Right cardiac atrium (tissue), 5 donors: ENCODE data around the gene SDC3. TPM values are rescaled to one million over a fixed set of nuclear protein-coding genes. Genes with fewer than 3 reads are reported as not detected.

ENCODE experiments used
- ATAC-seq, 2 donors: fragments of 200-7000 bp; cut with Tn5 transposase; one replicate each; pipeline versions ENCODE4 v1.8.0 to v1.9.1; 2020; ENCODE audit warnings: moderate library complexity in 2 of 2, mild to moderate bottlenecking in 1 of 2
- DNase-seq, 3 donors: peaks; one replicate each; pipeline ENCODE4 v3.0.0-alpha.2; 2020
- H3K27ac ChIP-seq: one replicate; pipeline ENCODE4 v1.5.1; 2013; ENCODE audit warnings: mild to moderate bottlenecking, low read length, control low read depth, moderate library complexity
- H3K27me3 ChIP-seq: one replicate; pipeline ENCODE4 v1.6.1; 2013; ENCODE audit not compliant: control insufficient read depth, insufficient read depth
- H3K4me1 ChIP-seq: one replicate; pipeline ENCODE4 v1.6.1; 2013; ENCODE audit warnings: low read length; ENCODE audit not compliant: control insufficient read depth, insufficient read depth
- H3K4me3 ChIP-seq: one replicate; pipeline ENCODE4 v1.5.1; 2013; ENCODE audit warnings: low read length, control low read depth
- H3K9me3 ChIP-seq: one replicate; pipeline ENCODE4 v1.6.1; 2013; ENCODE audit warnings: low read length; ENCODE audit not compliant: control insufficient read depth
- WGBS: extraction: QIAGEN DNeasy Blood & Tissue Kit; methylation state at CpG from one replicate; pipeline ENCODE4 v1.1.7; 2013; 5-methylcytosine and 5-hydroxymethylcytosine counted together
- intact Hi-C, 4 donors: fragments of 100-400 bp; cut with DNase I; formaldehyde crosslinking; loops; one replicate each; pipeline versions ENCODE4 v1.11.0 to v1.14.0; 2022 to 2023
- polyA plus RNA-seq: library from polyadenylated mRNA; stranded (reverse); fragments of 200-250 nt; gene quantifications from one replicate; pipeline ENCODE4 v1.2.3, GENCODE V29; 2013
- total RNA-seq, 4 donors: library from RNA; stranded (reverse); fragmentation: NEBNext Ultra II Directional; extraction: Animal tissue kit (Norgen Biotek cat#: 25700); gene quantifications; one replicate each; pipeline ENCODE4 v1.2.1, GENCODE V29; 2021
- donor health status: healthy with polysubstance abuse.
- donor health status: DM: no; HTN: yes; CAD: no.
- donor health status: DM: no; HTN: no; CAD: no.
- donor health status: DM: no; HTN: yes; CAD: no; lungs with severe emphysema.
- donor health status: DM: yes; HTN: yes; CAD: no.

SDC3 gene
- total and polyA plus RNA-seq, 5 donors: 33.2 to 40.9 (median 38.7) TPM

DNA sequence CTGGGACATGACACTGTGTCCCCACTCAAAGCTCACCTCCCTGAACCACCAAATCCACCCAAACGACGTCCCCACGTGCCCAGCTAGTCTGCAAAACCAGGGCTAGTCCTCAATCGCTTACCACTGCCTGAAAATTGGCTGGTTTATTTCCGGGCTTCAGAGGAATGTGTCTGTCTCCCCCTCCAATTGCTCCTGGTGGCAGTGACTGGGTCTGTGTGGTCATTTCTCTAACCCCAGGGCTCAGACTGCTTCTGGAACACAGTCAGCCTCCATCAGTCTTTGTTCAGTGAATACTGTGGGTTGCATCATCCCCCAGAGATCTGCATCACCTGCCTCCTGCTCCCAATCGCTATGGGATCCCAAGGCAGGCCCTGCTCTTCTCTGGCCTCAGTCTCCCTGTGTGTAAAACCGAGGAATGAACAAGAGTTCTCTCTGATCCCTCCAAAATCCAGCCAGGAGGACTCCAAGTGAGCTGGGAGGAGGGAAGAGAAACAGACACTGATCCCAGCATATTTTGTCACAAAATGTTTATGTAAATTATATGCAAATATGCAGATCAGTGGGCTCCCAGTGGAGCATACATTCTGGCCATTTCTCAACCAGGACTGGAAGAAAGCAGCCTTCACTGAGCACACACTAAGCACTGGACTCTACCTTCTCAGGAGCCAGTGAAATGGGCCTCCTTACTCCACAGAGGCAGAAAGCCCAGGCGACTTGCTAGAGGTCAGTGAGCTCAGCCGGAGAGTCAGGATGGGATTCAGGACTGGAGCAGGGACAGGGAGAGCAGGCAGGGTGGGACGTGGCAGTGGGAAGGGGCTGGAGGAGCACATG lies 20.9 kb downstream of the SDC3 start:
- intact Hi-C loops: no loop called here
- 63% methylated on average over 10 of the region's 10 CpGs for WGBS
- Histone ChIP-seq H3K4me1 (peaks cover 11% of the 10 kb centered on the region), H3K27me3 (no peaks in the 10 kb centered on the region), H3K4me3 (no peak overlapping the region), H3K27ac (peak overlapping the region; percentile 18), H3K9me3 (no peaks in the 10 kb centered on the region)
- ATAC-seq (peak; percentile 1 to 4), DNase-seq (peak in 1 of 3 donors; percentile 25)

DNA sequence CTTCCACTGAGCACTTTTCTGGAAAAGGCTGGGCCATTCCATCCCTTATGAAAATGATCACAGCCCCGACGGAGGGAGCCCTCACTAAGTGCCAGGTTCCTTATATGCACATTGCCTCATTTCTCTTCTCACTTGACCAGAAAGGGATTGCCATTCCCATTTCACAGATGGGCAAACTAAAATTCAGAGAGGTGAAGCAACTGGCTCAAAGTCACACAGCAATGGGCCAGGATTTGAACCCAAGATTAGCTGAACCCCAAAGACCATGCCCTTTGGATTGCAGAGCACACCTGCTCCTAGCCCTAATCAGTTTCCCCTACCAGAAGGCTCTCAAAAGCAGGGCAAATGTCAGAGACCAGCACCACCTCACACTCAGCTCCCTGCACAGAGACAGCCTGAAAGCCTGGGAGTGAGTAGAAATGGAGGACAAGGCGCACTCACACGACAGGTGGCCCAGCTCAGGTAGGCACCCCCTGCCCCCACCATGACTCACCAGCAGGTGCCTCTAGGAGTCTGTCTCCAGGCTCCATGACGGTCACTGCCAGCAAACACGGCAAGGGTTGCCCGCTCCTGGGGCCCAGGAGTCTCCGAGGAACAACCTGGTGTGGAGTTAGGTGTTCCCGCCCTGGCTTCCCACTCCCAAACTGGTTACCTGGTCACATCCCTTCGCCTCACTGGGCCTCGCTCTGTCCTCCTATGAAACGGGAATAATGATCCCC lies 21.7 kb downstream of the SDC3 start:
- Histone ChIP-seq H3K9me3 (no peaks in the 10 kb centered on the region), H3K4me1 (peaks cover 7% of the 10 kb centered on the region), H3K4me3 (no peak overlapping the region), H3K27me3 (no peaks in the 10 kb centered on the region), H3K27ac (no peak overlapping the region)
- ATAC-seq (no peak), DNase-seq (peak; percentile 6 to 41 (median 31))
- 93% methylated on average over 12 of the region's 12 CpGs for WGBS
- intact Hi-C loops: no loop called here

DNA sequence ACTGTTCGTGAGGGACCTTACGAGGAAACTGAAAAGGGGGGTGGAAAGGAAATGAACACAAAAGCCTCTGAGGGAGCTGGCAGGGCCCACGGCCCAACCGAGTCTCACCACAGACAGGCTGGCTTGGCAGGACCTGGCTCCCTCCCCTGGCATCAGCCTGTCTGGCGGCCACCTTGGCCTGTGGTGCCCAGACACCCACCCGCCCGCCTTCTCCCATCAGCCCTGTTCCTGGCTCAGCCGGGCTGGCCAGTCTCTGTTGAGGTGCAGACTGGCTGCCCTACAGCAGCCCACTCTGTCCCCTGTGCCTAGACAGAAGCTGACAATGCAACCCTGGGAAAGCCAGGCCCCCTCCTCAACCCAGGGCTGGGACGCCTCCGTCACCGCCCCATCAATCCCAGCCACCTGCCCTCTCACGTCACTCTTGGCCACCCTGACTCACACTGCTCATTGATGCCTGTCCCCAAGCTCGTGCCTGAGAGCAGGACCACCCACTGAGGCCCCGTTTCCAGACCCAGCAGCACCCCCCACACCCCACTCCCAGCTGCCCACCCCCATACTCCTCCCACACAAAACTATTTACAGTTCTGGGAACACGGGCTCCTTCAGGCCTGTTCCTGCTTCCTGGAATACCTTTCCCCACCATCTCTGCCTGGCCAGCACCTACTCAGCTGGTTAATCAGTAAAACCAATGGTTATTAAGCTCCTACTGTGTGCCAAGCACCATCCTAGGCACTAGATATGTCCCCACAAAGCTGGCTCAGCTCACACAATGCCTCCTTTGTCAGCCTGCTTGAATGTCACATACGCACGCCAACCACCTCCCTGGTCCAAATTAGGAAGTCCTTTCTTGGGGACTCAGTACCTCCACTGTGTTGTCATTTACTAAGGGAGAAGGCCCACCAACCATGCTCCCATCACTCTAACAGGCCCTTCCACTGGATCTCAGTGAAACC lies 22.7 kb downstream of the SDC3 start:
- Histone ChIP-seq H3K4me3 (no peak overlapping the region), H3K9me3 (no peaks in the 10 kb centered on the region), H3K27ac (no peak overlapping the region), H3K27me3 (no peaks in the 10 kb centered on the region), H3K4me1 (peaks cover 6% of the 10 kb centered on the region)
- ATAC-seq (peak in 1 of 2 donors; percentile 4), DNase-seq (peak; percentile 23 to 65 (median 57))
- intact Hi-C loops: no loop called here
- WGBS: 52% methylated on average over 17 of the region's 17 CpGs

DNA sequence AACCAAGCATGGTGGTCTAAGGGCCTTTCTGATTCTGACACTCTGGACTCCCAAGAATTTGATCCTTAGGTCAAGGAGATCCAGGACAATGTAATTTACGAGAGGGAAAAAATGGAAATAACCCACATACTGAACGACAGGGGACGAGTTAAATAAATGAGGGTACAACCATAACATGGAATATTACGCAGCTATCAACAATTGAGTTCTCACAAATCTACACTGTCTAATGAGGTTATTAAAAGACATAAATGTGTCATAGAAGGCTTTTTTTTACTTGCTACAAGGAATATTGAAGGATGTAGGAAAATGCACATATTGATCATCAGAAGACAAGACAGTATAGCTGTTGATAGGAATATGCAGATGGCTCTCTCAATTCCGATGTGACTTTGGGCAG lies 23.8 kb downstream of the SDC3 start:
- intact Hi-C loops: no loop called here
- Histone ChIP-seq H3K27ac (no peak overlapping the region), H3K9me3 (no peaks in the 10 kb centered on the region), H3K27me3 (no peaks in the 10 kb centered on the region), H3K4me3 (no peak overlapping the region), H3K4me1 (peaks cover 4% of the 10 kb centered on the region)
- ATAC-seq (no peak), DNase-seq (no peak)
- WGBS: 86% methylated on average over 5 of the region's 5 CpGs

DNA sequence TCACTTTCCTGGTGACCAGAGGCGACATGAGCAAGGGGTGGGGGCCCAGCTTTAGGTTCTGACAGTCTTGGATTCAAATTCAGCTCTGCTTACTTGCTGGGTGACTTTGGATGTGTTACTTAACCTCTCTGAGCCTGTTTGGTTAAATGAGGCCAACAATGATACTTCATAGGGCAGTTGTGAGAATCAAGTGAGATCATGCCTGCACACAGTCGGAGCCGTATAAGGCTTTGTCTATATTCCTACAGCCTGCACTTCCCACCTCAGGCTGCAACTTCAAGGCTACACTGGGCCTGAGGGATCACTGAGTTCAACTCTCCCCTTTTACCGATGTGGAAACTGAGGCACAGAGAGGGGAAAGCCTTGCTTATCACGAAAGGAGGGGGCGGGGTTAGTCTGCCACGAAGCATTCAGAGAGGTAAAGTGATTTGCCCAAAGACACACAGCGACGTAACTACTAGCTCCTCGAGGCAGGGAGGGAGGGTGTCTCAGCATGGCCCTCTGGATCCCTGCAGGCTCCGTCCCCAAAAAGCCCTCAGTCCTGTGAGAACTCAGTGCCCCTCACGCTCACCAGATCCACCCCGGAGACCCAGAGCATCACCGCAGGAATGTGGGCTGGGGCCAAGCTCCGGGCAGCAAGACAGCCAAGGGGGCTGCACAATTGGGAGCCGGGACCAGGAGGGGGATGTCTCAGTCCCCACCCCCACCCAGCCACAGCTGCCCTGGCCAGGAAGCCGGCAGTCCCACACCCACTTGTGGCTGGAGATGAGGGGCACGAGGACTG lies 25.0 kb downstream of the SDC3 start:
- no peak for ATAC-seq
- Histone ChIP-seq H3K4me1 (no peaks in the 10 kb centered on the region), H3K9me3 (no peaks in the 10 kb centered on the region), H3K27me3 (no peaks in the 10 kb centered on the region), H3K27ac (no peak overlapping the region), H3K4me3 (no peak overlapping the region)
- intact Hi-C loops: no loop called here
- DNase-seq: peak in 2 of 3 donors; percentile 8 to 50
- WGBS: 70% methylated on average over 18 of the region's 18 CpGs

DNA sequence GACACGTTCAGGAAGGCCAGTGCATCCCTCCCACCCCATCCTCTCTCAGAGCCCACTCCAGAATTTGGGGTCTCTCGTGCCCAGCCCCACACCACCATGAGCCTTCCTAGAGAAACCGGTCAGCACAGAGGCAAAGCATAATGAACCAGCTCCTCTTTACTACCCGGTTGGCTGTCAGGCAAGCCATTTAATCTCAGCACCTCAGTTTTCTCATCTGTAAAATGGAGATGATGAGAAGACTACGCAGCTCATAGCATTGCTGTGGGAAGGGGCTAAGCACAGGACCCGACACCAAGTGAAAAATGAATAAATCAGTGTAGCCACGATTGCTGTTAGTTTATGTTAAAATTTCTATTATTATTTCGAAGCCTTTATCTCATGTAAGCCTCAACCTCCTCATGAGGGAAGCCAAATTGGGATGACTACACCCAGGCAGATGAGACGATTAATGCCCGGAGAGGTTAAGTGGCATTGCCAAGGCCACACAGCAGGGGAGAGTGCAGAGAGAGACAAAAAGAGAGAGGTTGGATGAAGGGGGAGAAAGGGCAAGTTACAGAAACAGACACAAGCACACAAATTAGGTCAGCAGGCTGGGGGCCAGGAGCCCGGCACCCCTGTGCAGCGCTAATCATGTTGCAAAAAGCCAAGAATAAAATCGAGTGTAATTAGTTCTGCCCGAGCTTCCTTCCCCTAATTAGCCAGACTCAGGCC lies 25.7 kb downstream of the SDC3 start:
- Histone ChIP-seq H3K4me1 (peaks cover 3% of the 10 kb centered on the region), H3K27me3 (no peaks in the 10 kb centered on the region), H3K9me3 (no peaks in the 10 kb centered on the region), H3K27ac (no peak overlapping the region), H3K4me3 (no peak overlapping the region)
- DNase-seq (peak; percentile 8 to 62 (median 50)), ATAC-seq (no peak)
- intact Hi-C loops: no loop called here
- 74% methylated on average over 14 of the region's 14 CpGs for WGBS

DNA sequence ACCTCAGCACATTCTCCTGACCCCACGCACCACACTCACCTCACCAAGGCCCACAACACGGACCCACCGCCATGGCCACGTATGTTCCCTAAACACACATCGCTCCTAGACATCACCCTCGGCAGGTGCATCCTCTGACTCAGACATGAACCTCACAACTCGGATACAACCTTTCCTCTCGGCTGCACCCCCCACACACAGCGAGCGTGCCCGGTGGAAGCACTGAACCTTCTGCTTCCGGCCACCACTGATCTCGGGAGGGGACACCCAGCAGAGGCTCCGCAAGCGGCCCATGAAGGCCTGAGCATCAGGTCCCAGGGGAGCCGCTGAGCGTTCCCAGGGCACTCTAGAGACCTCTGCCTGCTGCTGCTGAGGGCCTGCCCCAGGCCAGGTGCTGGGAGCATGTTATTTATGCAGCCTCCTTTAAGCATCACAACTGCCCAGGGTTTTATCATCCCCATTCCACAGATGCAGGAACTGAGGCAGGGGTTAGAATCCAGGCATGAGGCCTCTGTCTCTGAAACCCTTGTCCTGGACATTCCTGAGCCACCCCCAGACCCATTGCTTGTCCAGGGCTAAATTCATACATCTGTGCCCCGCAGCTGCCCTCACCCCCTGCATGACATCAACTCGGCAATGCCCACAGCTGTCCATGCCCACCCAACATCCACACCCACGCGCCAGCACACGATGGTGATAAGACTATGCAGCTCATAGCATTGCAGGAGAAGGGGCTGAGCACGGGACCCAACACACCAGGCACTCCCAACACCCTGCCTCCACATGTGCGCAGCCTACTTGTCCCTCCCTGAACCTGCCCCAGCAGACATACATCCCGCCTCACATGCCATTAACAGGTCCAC lies 27.0 kb downstream of the SDC3 start:
- intact Hi-C loops: no loop called here
- Histone ChIP-seq H3K4me3 (no peak overlapping the region), H3K9me3 (no peaks in the 10 kb centered on the region), H3K4me1 (peaks cover 3% of the 10 kb centered on the region), H3K27me3 (no peaks in the 10 kb centered on the region), H3K27ac (no peak overlapping the region)
- WGBS: 73% methylated on average over 25 of the region's 25 CpGs
- no peak for ATAC-seq
- DNase-seq: peak in 2 of 3 donors; percentile 13 to 57

DNA sequence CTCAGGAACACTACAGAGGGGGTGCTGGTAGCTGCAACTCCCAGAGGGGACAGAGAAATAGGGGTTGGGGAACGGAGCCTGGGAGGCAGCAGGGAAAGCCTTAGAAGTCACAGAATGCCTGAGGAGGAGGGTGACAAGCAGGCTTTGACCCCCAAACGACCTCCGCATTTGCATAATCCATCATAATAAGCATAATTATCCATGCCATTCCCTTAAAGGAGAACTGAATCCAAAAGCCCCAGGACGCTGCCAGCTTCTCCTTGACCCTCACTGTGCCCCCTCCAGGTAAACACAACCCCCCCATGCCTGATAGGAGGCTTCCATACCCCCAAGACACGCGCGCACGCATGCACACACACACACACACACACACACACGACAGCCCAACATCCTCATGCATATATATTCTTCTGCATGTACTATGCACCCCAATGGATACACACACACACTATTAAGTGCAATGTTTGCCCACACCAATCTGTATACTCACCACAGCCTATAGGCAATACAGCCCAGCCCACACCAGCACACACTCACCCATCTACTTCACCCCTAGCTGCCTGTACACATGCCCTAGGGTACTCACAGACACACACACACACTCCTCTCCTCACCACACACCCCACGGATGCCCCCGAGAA lies 27.8 kb downstream of the SDC3 start:
- Histone ChIP-seq H3K4me3 (no peak overlapping the region), H3K27ac (no peak overlapping the region), H3K27me3 (no peaks in the 10 kb centered on the region), H3K4me1 (peaks cover 3% of the 10 kb centered on the region), H3K9me3 (no peaks in the 10 kb centered on the region)
- ATAC-seq (no peak), DNase-seq (no peak)
- WGBS: 79% methylated on average over 11 of the region's 11 CpGs
- intact Hi-C loops: no loop called here
